IMR-90 (cell line): ENCODE data around the gene SEMA5A. TPM values are rescaled to one million over a fixed set of nuclear protein-coding genes. Genes with fewer than 3 reads are reported as not detected.

ENCODE experiments used
- ATAC-seq: fragments of 200-7000 bp; cut with Tn5 transposase; 2 replicates; pipeline ENCODE4 v1.9.1; 2020; ENCODE audit warnings: low read depth, mild to moderate bottlenecking, moderate library complexity
- BruUV-seq: library from RNA; stranded (reverse); fragments of 400-500 nt; replicated peaks from 2 replicates; lab custom pipeline; 2021; lab: Mats Ljungman, UMichigan
- CTCF ChIA-PET: fragments of 300-600 bp; formaldehyde crosslinking; extraction: SDS; loops from one replicate; lab custom pipeline; 2021; ENCODE audit warnings: antibody characterized with exemption; lab: Yijun Ruan, JAX
- POLR2A ChIA-PET: fragments of 300-600 bp; sonication (Branson Sonifier 250); formaldehyde crosslinking; loops from one replicate; lab custom pipeline; 2022; ENCODE audit warnings: antibody characterized with exemption; ENCODE audit not compliant: unreplicated experiment; lab: Charles Lee
- DNase-seq: peaks from one replicate; pipeline ENCODE4 v3.0.0; 2013
- H2AFZ ChIP-seq: replicated peaks from 2 replicates; pipeline ENCODE3; 2013; ENCODE audit warnings: low read length, mild to moderate bottlenecking; ENCODE audit not compliant: poor library complexity
- H2AK5ac ChIP-seq: 2 replicates; pipeline ENCODE4 v1.6.1; 2013; ENCODE audit warnings: low read depth, low read length, inconsistent platforms
- H2AK9ac ChIP-seq: replicated peaks from 2 replicates; pipeline ENCODE3; 2013; ENCODE audit warnings: mild to moderate bottlenecking, low read depth, low read length, moderate library complexity; ENCODE audit not compliant: poor library complexity
- H2BK120ac ChIP-seq: 2 replicates; pipeline ENCODE4 v1.6.1; 2013; ENCODE audit warnings: low read depth, low read length, inconsistent platforms
- H2BK15ac ChIP-seq: 3 replicates; pipeline ENCODE4 v1.6.1; 2013; ENCODE audit warnings: low read depth, low read length, inconsistent platforms
- H2BK20ac ChIP-seq: 2 replicates; pipeline ENCODE4 v1.6.1; 2013; ENCODE audit warnings: low read depth, mild to moderate bottlenecking, inconsistent platforms, low read length, moderate library complexity
- H2BK5ac ChIP-seq: 2 replicates; pipeline ENCODE4 v1.6.1; 2013; ENCODE audit warnings: mild to moderate bottlenecking, low read depth, low read length, inconsistent platforms; ENCODE audit not compliant: poor library complexity, severe bottlenecking
- H3K14ac ChIP-seq: replicated peaks from 2 replicates; pipeline ENCODE4 v1.6.1; 2013; ENCODE audit warnings: low read depth, low read length, inconsistent platforms
- H3K18ac ChIP-seq: 2 replicates; pipeline ENCODE4 v1.6.1; 2013; ENCODE audit warnings: low read depth, low read length, control low read depth
- H3K23ac ChIP-seq: 2 replicates; pipeline ENCODE4 v1.6.1; 2013; ENCODE audit warnings: low read depth, low read length, inconsistent platforms
- H3K27ac ChIP-seq: 2 replicates; pipeline ENCODE4 v1.5.1; 2013; ENCODE audit warnings: mild to moderate bottlenecking, control low read depth, low read length; ENCODE audit not compliant: insufficient read depth
- H3K27me3 ChIP-seq: 2 replicates; pipeline ENCODE4 v1.6.1; 2013; ENCODE audit warnings: low read length; ENCODE audit not compliant: control insufficient read depth, insufficient read depth
- H3K36me3 ChIP-seq: 2 replicates; pipeline ENCODE4 v1.6.1; 2013; ENCODE audit warnings: low read length, mixed read lengths; ENCODE audit not compliant: control insufficient read depth, insufficient read depth
- H3K4ac ChIP-seq: 2 replicates; pipeline ENCODE4 v1.6.1; 2013; ENCODE audit warnings: low read depth, low read length, inconsistent platforms
- H3K4me1 ChIP-seq: 2 replicates; pipeline ENCODE4 v1.6.1; 2013; ENCODE audit warnings: low read length, mixed read lengths; ENCODE audit not compliant: control insufficient read depth, insufficient read depth
- H3K4me2 ChIP-seq: 2 replicates; pipeline ENCODE4 v1.6.1; 2013; ENCODE audit warnings: low read depth, mild to moderate bottlenecking, control low read depth, low read length, moderate library complexity
- H3K4me3 ChIP-seq: 2 replicates; pipeline ENCODE4 v1.5.1; 2013; ENCODE audit warnings: low read depth, mild to moderate bottlenecking, control low read depth, low read length, moderate library complexity; ENCODE audit not compliant: insufficient read depth
- H3K56ac ChIP-seq: 2 replicates; pipeline ENCODE4 v1.6.1; 2013; ENCODE audit warnings: low read length, inconsistent platforms; ENCODE audit not compliant: insufficient read depth; ENCODE audit errors: extremely low read depth
- H3K79me1 ChIP-seq, 2 experiments: 2 replicates each; pipeline ENCODE4 v1.6.1; 2013; ENCODE audit warnings: low read length in 2 of 2, inconsistent platforms in 1 of 2, low read depth in 1 of 2
- H3K9ac ChIP-seq: 2 replicates; pipeline ENCODE4 v1.6.1; 2013; ENCODE audit warnings: low read depth, low read length, control low read depth
- H3K9me1 ChIP-seq: 2 replicates; pipeline ENCODE4 v1.6.1; 2013; ENCODE audit warnings: low read length, inconsistent platforms; ENCODE audit not compliant: insufficient read depth
- H3K9me3 ChIP-seq: 2 replicates; pipeline ENCODE4 v1.6.1; 2013; ENCODE audit warnings: low read length; ENCODE audit not compliant: control insufficient read depth, insufficient read depth
- H4K20me1 ChIP-seq: 2 replicates; pipeline ENCODE4 v1.6.1; 2013; ENCODE audit warnings: low read length, inconsistent platforms; ENCODE audit not compliant: insufficient read depth
- H4K5ac ChIP-seq: 2 replicates; pipeline ENCODE4 v1.6.1; 2013; ENCODE audit warnings: mild to moderate bottlenecking, low read depth, low read length, control low read depth
- H4K8ac ChIP-seq, 2 experiments: 2 replicates each; pipeline ENCODE4 v1.6.1; 2013; ENCODE audit warnings: low read depth in 2 of 2, low read length in 2 of 2, control low read depth in 1 of 2, inconsistent platforms in 1 of 2
- H4K91ac ChIP-seq: 2 replicates; pipeline ENCODE4 v1.6.1; 2013; ENCODE audit warnings: low read depth, low read length, inconsistent platforms; ENCODE audit not compliant: insufficient read depth
- BHLHE40 ChIP-seq: fragments of 150-350 bp; IDR thresholded peaks from 2 replicates; pipeline ENCODE4 v1.6.1; 2016; ENCODE audit warnings: mild to moderate bottlenecking, low read depth, low read length
- MXI1 ChIP-seq: IDR thresholded peaks from 2 replicates; pipeline ENCODE4 v1.6.1; 2012; ENCODE audit warnings: low read depth, mild to moderate bottlenecking, low read length, moderate library complexity, borderline replicate concordance
- NFE2L2 ChIP-seq: fragments of 150-350 bp; IDR thresholded peaks from 2 replicates; pipeline ENCODE4 v1.6.1; 2016; ENCODE audit warnings: low read depth, mild to moderate bottlenecking, low read length
- POLR2A ChIP-seq: IDR thresholded peaks from 2 replicates; pipeline ENCODE4 v1.6.1; 2012; ENCODE audit warnings: mild to moderate bottlenecking, low read depth, low read length
- WGBS, 2 experiments: methylation state at CpG; one replicate each; pipeline versions ENCODE4 v1.1.5 to v1.1.7; 2013; ENCODE audit warnings: missing lambda C conversion rate in 2 of 2; ENCODE audit not compliant: insufficient read length in 1 of 2; ENCODE audit errors: extremely low coverage in 2 of 2; 5-methylcytosine and 5-hydroxymethylcytosine counted together
- dilution Hi-C: fragments of 300-500 bp; cut with HindIII; formaldehyde crosslinking; loops from one replicate; pipeline ENCODE4 v1.14.3; 2018; ENCODE audit warnings: low sequenced_read_pairs; ENCODE audit not compliant: unreplicated experiment
- in situ Hi-C: fragments of 300-500 bp; cut with MboI; formaldehyde crosslinking; loops from 3 replicates; pipeline ENCODE4 v1.14.3; 2019; ENCODE audit warnings: low sequenced_read_pairs, inconsistent platforms, mixed read lengths
- intact Hi-C: fragments of 100-400 bp; cut with micrococcal nuclease; formaldehyde crosslinking; loops from 2 replicates; pipeline ENCODE4 v1.10.0; 2022
- polyA plus RNA-seq, 3 experiments: library from polyadenylated mRNA; depleted of rRNA; stranded (reverse); fragments of >200 nt; gene quantifications; 2 replicates each; pipeline ENCODE4 v1.2.3, GENCODE V29; 2012; ENCODE audit warnings: low replicate concordance in 1 of 3
- total RNA-seq: library from RNA; depleted of rRNA; stranded (reverse); fragments of >200 nt; gene quantifications from 2 replicates; pipeline ENCODE4 v1.2.3, GENCODE V29; 2012
- TF ChIP-seq, protein P1 (sequence below): conservative IDR thresholded peaks from 2 replicates; pipeline ENCODE4 v1.5.1; 2012; ENCODE audit warnings: mild to moderate bottlenecking, low read depth, low read length, improper control_type of control experiment

The SEMA5A gene
- total and polyA plus RNA-seq, 2 of the 4 experiments (the other 2 are of a cell fraction) = 8.2 to 9.9 TPM

DNA sequence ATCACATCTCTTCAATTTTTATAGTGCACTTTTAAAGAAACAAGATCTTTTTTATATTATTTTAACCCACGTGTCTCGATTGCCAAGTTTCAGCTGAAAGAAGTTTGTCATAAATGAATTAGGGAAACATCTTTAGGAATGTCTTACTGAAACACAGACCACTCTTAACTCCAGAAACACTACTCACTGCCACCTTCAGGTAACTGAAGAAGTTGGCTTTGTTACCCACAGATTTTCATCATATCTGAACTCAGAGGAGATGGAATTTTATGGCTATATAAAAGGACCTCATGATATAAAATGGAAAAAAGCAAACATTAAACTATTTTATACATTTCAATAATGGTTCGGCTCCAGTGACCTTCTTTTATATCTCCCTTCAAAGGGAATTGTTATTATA lies 158.0 kb downstream of the SEMA5A start:
- H3K36me3 ChIP-seq = no peaks in the 10 kb centered on the region
- no peak overlapping the region for H3K14ac ChIP-seq
- H4K91ac ChIP-seq = no peak overlapping the region
- in situ Hi-C loops (no loop called here), intact Hi-C loops (no loop called here), dilution Hi-C loops (no loop called here)
- H4K8ac ChIP-seq = no peak overlapping the region
- H3K23ac ChIP-seq = no peak overlapping the region
- no CpG with 5 or more reads among the region's 3 CpGs for WGBS, 2 experiments
- H3K4ac ChIP-seq = no peak overlapping the region
- no peaks in the 10 kb centered on the region for H3K4me1 ChIP-seq
- no peak overlapping the region for H3K27ac ChIP-seq
- no peaks in the 10 kb centered on the region for H3K27me3 ChIP-seq
- no peak overlapping the region for H2AK9ac ChIP-seq
- TF ChIP-seq NFE2L2 (no peak), BHLHE40 (no peak), POLR2A (no peak), MXI1 (no peak)
- TF ChIP-seq, protein P1, sequence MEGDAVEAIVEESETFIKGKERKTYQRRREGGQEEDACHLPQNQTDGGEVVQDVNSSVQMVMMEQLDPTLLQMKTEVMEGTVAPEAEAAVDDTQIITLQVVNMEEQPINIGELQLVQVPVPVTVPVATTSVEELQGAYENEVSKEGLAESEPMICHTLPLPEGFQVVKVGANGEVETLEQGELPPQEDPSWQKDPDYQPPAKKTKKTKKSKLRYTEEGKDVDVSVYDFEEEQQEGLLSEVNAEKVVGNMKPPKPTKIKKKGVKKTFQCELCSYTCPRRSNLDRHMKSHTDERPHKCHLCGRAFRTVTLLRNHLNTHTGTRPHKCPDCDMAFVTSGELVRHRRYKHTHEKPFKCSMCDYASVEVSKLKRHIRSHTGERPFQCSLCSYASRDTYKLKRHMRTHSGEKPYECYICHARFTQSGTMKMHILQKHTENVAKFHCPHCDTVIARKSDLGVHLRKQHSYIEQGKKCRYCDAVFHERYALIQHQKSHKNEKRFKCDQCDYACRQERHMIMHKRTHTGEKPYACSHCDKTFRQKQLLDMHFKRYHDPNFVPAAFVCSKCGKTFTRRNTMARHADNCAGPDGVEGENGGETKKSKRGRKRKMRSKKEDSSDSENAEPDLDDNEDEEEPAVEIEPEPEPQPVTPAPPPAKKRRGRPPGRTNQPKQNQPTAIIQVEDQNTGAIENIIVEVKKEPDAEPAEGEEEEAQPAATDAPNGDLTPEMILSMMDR = peak; percentile 8; the same call in 1 of the 2 replicates
- no peak overlapping the region for H3K56ac ChIP-seq
- no peak overlapping the region for H2AFZ ChIP-seq
- peaks cover 11 to 55% of the 10 kb centered on the region in 2 experiments; a peak in 3 of 4 replicates for H3K79me1 ChIP-seq
- H3K4me2 ChIP-seq = no peak overlapping the region
- H4K5ac ChIP-seq = no peak overlapping the region
- no peak overlapping the region for H2BK15ac ChIP-seq
- ATAC-seq = no peak
- H2AK5ac ChIP-seq = no peak overlapping the region
- H2BK5ac ChIP-seq = no peak overlapping the region
- no peak overlapping the region for H2BK120ac ChIP-seq
- H4K20me1 ChIP-seq = peaks cover 8% of the 10 kb centered on the region; the same call in 1 of the 2 replicates
- peaks cover 11% of the 10 kb centered on the region for H3K9me1 ChIP-seq
- H2BK20ac ChIP-seq = no peak overlapping the region
- no peak overlapping the region for H3K18ac ChIP-seq
- ChIA-PET POLR2A (no interaction called here), CTCF (interaction anchor here (0.9 kb wide), 1 partner anchor 11 kb away, joined by 4 read pairs; no protein-coding TSS in a partner anchor)
- no TSS peak for BruUV-seq
- DNase-seq = peak; percentile 13
- no peak overlapping the region for H3K4me3 ChIP-seq
- H3K9me3 ChIP-seq = no peaks in the 10 kb centered on the region
- no peak overlapping the region for H3K9ac ChIP-seq
